ENCODE data around the gene NAGPA. TPM values are rescaled to one million over a fixed set of nuclear protein-coding genes. Genes with fewer than 3 reads are reported as not detected.

The NAGPA gene
- total and polyA plus RNA-seq, 2 of the 13 experiments (the other 11 are each of a cell fraction or from before 2014, with no cell fraction given), result 27.1 to 60.3 TPM

DNA sequence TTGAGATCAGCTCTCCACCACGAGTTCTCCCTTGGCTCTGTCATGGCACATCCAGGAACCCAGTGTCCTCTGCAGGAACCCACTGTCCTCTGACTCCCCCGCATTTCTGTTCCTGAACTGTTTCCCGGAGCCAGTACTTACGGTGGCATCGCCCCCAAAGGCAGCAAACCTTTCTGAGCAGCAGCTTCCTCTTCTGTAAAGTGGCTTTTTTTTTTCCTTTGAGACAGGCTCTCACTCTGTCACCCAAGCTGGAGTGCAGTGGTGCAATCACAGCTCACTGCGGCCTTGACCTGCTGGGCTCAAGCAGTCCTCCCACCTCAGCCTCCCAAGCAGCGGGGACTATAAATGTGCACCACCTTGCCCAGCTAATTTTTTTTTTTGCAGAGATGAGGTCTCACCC is 32.2 kb downstream of the NAGPA start:
- WGBS (ENCODE audit: low lambda C conversion rate), result 34% methylated on average over 7 of the region's 7 CpGs
- POLR2A ChIA-PET, result interaction anchor here (1.3 kb wide), 1 partner anchor 33 kb away, joined by 3 read pairs; no protein-coding TSS in a partner anchor
- CTCF ChIA-PET (ENCODE audit: low intra/inter-chr PET ratio, low total read pairs), result no interaction called here
- TF ChIP-seq ZNF33B (CRISPR knock-in tag; IDR thresholded peaks at IDR 0.05), result 0 out of 2 replicates have a peak, but pooled peaks have one; percentile 25
- TF ChIP-seq, protein P1, sequence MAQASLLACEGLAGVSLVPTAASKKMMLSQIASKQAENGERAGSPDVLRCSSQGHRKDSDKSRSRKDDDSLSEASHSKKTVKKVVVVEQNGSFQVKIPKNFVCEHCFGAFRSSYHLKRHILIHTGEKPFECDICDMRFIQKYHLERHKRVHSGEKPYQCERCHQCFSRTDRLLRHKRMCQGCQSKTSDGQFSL (CRISPR knock-in tag; IDR thresholded peaks at IDR 0.05), result no peak
- no peak for TF ChIP-seq HOXA7 (CRISPR knock-in tag; IDR thresholded peaks at IDR 0.05)
- peak; percentile 97 for TF ChIP-seq ZNF263 (CRISPR knock-in tag; IDR thresholded peaks at IDR 0.05)
- TF ChIP-seq NR2C2 (CRISPR knock-in tag; IDR thresholded peaks at IDR 0.05; ENCODE audit: borderline replicate concordance), result peak; percentile 56; the same call in 1 of the 2 replicates
- TF ChIP-seq NR2F1 (CRISPR knock-in tag; IDR thresholded peaks at IDR 0.05), result peak; percentile 58 to 66; a peak in 3 of 4 replicates
- peak; percentile 17 for TF ChIP-seq YY1 (IDR thresholded peaks at IDR 0.05; ENCODE audit: insufficient read depth, insufficient replicate concordance, low read depth, low read length)
- TF ChIP-seq ZNF460 (CRISPR knock-in tag; IDR thresholded peaks at IDR 0.05; ENCODE audit: borderline replicate concordance), result peak; percentile 85
- TF ChIP-seq HNF4A (CRISPR knock-in tag; IDR thresholded peaks at IDR 0.05), result peak; percentile 57; the same call in 1 of the 2 replicates
- peak; percentile 45; the same call in 1 of the 2 replicates for TF ChIP-seq GFI1 (CRISPR knock-in tag; IDR thresholded peaks at IDR 0.05; ENCODE audit: borderline replicate concordance)
- no peak for TF ChIP-seq CBX1 (IDR thresholded peaks at IDR 0.05; ENCODE audit: low read depth)
- TF ChIP-seq, protein P2, sequence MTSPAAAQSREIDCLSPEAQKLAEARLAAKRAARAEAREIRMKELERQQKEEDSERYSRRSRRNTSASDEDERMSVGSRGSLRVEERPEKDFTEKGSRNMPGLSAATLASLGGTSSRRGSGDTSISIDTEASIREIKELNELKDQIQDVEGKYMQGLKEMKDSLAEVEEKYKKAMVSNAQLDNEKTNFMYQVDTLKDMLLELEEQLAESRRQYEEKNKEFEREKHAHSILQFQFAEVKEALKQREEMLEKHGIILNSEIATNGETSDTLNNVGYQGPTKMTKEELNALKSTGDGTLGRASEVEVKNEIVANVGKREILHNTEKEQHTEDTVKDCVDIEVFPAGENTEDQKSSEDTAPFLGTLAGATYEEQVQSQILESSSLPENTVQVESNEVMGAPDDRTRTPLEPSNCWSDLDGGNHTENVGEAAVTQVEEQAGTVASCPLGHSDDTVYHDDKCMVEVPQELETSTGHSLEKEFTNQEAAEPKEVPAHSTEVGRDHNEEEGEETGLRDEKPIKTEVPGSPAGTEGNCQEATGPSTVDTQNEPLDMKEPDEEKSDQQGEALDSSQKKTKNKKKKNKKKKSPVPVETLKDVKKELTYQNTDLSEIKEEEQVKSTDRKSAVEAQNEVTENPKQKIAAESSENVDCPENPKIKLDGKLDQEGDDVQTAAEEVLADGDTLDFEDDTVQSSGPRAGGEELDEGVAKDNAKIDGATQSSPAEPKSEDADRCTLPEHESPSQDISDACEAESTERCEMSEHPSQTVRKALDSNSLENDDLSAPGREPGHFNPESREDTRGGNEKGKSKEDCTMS (CRISPR knock-in tag; conservative IDR thresholded peaks at IDR 0.05), result no peak
- no peak for TF ChIP-seq SMAD3 (CRISPR knock-in tag; IDR thresholded peaks at IDR 0.05)
- TF ChIP-seq ZNF614 (CRISPR knock-in tag; IDR thresholded peaks at IDR 0.05; ENCODE audit: borderline replicate concordance), result peak; percentile 35; the same call in 1 of the 2 replicates
- TF ChIP-seq ZNF3 (CRISPR knock-in tag; IDR thresholded peaks at IDR 0.05), result peak; percentile 81
- no peak for TF ChIP-seq ZNF225 (CRISPR knock-in tag; IDR thresholded peaks at IDR 0.05)
- peak; percentile 49; the same call in 1 of the 2 replicates for TF ChIP-seq RARA (CRISPR knock-in tag; IDR thresholded peaks at IDR 0.05)
- peak; percentile 93 for TF ChIP-seq ZMYM3 (CRISPR knock-in tag; IDR thresholded peaks at IDR 0.05)
- TF ChIP-seq, protein P3, sequence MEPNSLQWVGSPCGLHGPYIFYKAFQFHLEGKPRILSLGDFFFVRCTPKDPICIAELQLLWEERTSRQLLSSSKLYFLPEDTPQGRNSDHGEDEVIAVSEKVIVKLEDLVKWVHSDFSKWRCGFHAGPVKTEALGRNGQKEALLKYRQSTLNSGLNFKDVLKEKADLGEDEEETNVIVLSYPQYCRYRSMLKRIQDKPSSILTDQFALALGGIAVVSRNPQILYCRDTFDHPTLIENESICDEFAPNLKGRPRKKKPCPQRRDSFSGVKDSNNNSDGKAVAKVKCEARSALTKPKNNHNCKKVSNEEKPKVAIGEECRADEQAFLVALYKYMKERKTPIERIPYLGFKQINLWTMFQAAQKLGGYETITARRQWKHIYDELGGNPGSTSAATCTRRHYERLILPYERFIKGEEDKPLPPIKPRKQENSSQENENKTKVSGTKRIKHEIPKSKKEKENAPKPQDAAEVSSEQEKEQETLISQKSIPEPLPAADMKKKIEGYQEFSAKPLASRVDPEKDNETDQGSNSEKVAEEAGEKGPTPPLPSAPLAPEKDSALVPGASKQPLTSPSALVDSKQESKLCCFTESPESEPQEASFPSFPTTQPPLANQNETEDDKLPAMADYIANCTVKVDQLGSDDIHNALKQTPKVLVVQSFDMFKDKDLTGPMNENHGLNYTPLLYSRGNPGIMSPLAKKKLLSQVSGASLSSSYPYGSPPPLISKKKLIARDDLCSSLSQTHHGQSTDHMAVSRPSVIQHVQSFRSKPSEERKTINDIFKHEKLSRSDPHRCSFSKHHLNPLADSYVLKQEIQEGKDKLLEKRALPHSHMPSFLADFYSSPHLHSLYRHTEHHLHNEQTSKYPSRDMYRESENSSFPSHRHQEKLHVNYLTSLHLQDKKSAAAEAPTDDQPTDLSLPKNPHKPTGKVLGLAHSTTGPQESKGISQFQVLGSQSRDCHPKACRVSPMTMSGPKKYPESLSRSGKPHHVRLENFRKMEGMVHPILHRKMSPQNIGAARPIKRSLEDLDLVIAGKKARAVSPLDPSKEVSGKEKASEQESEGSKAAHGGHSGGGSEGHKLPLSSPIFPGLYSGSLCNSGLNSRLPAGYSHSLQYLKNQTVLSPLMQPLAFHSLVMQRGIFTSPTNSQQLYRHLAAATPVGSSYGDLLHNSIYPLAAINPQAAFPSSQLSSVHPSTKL (CRISPR knock-in tag; IDR thresholded peaks at IDR 0.05), result peak; percentile 63
- TF ChIP-seq MEF2D (CRISPR knock-in tag; IDR thresholded peaks at IDR 0.05), result no peak

More for the DNA sequence above, 32.2 kb downstream of the NAGPA start:
- H3K4me3 ChIP-seq (replicated peaks in 1 of 3; ENCODE audit: insufficient read depth in 1 of 3, low read depth in 2 of 3, low read length in 3 of 3), result no peak overlapping the region
- H3K9ac ChIP-seq (ENCODE audit: insufficient read depth, low read depth, low read length), result no peak overlapping the region
- DNase-seq (ENCODE audit: low spot score) (no peak), ATAC-seq (no peak; the same call in 2 of the 3 replicates), FAIRE-seq (peak; percentile 80)
- no peaks in the 10 kb centered on the region for H4K20me1 ChIP-seq (ENCODE audit: insufficient read depth, low read length)
- no peaks in the 10 kb centered on the region for H3K36me3 ChIP-seq (replicated peaks in 1 of 2; ENCODE audit: control insufficient read depth in 1 of 2, insufficient read depth in 2 of 2, low read length in 2 of 2)
- peaks cover 26% of the 10 kb centered on the region for H3K4me1 ChIP-seq (ENCODE audit: insufficient read depth, low read length)
- no peak overlapping the region for H3K4me2 ChIP-seq (ENCODE audit: low read depth, low read length)
- H3K27ac ChIP-seq (ENCODE audit: extremely low read length, insufficient read depth, low read length), result no peak overlapping the region
- no peak overlapping the region for H2AFZ ChIP-seq (ENCODE audit: low read length)
- in situ Hi-C loops (cut with HindIII; ENCODE audit: extremely low pct_ligation_motif_present, low pct_unique_long_range_greater_than_20kb), result no loop called here
- intact Hi-C loops (cut with micrococcal nuclease; ENCODE audit: unreplicated experiment), result no loop called here
- peaks cover 10 to 54% of the 10 kb centered on the region in 2 experiments; a peak in 4 of 5 replicates for H3K27me3 ChIP-seq (ENCODE audit: control insufficient read depth in 1 of 2, insufficient read depth in 2 of 2, low read length in 2 of 2)
- BruUV-seq (replicated peaks), result no TSS peak
- H3K79me2 ChIP-seq (ENCODE audit: insufficient read depth, low read length), result no peaks in the 10 kb centered on the region
- H3K9me3 ChIP-seq (ENCODE audit: low read length), result no peaks in the 10 kb centered on the region

Measured in HepG2 (cell line).